Activated T-helper 2 cell treated with anti-CD3 and anti-CD28 coated beads, Interferon-gamma antibody, Interleukin-2, Interleukin-4, amounts not matched to agents 10 μg/mL and 5 μg/mL and 100 μg/mL, durations not matched to agents 14 hours and 24 hours and 36 hours (primary cell): Measurements from ENCODE around the gene GPRC5D. TPM values are rescaled to one million over a fixed set of nuclear protein-coding genes. Genes with fewer than 3 reads are reported as not detected.

Experiments
- DNase-seq: peaks from one replicate; pipeline ENCODE4 v3.0.0; 2021; ENCODE audit warnings: low spot score
- H3K27ac Mint-ChIP-seq: one replicate; pipeline ENCODE4 v1.8.0; 2021; ENCODE audit warnings: mixed read lengths
- H3K27me3 Mint-ChIP-seq: one replicate; pipeline ENCODE4 v1.8.0; 2021; ENCODE audit warnings: low read depth, mixed read lengths
- H3K36me3 Mint-ChIP-seq: one replicate; pipeline ENCODE4 v1.8.0; 2021; ENCODE audit warnings: low read depth, mixed read lengths
- H3K4me1 Mint-ChIP-seq: one replicate; pipeline ENCODE4 v1.8.0; 2021; ENCODE audit warnings: low read depth, mixed read lengths
- H3K4me3 Mint-ChIP-seq: one replicate; pipeline ENCODE4 v1.8.0; 2021; ENCODE audit warnings: low read depth, mild to moderate bottlenecking, moderate library complexity, mixed read lengths
- H3K9me3 Mint-ChIP-seq: one replicate; pipeline ENCODE4 v1.8.0; 2021; ENCODE audit warnings: mixed read lengths
- intact Hi-C: fragments of 100-400 bp; cut with micrococcal nuclease; formaldehyde crosslinking; loops from one replicate; pipeline ENCODE4 v1.15.1; 2023
- total RNA-seq: library from RNA; stranded (reverse); gene quantifications from 2 replicates; pipeline ENCODE4 v1.2.3, GENCODE V29; 2022

GPRC5D gene
- total RNA-seq, 1 donor from 2014 or later = not detected

- Mint-ChIP-seq H3K36me3 (no peaks in the 10 kb centered on the region), H3K27me3 (peaks cover 10% of the 10 kb centered on the region), H3K27ac (no peak overlapping the region), H3K9me3 (no peaks in the 10 kb centered on the region), H3K4me3 (no peak overlapping the region), H3K4me1 (peaks cover 3% of the 10 kb centered on the region)
- intact Hi-C loops = no loop called here
- no peak for DNase-seq
Observed at GRCh38 chr12:12943586-12944260, 8.2 kb downstream of the GPRC5D start.

GRCh38 chr12:12941450-12942350 is 10.3 kb downstream of the GPRC5D start:
- intact Hi-C loops = no loop called here
- Mint-ChIP-seq H3K27me3 (peaks cover 12% of the 10 kb centered on the region), H3K27ac (no peak overlapping the region), H3K9me3 (no peaks in the 10 kb centered on the region), H3K4me1 (no peaks in the 10 kb centered on the region), H3K36me3 (no peaks in the 10 kb centered on the region), H3K4me3 (no peak overlapping the region)
- no peak for DNase-seq

- no peaks in the 10 kb centered on the region for H3K4me1 Mint-ChIP-seq
Observed at GRCh38 chr12:12939888-12940287, 12.1 kb downstream of the GPRC5D start.

GRCh38 chr12:12938541-12938940 is 13.4 kb downstream of the GPRC5D start:
- intact Hi-C loops = no loop called here
- Mint-ChIP-seq H3K9me3 (no peaks in the 10 kb centered on the region), H3K27ac (no peak overlapping the region), H3K36me3 (no peaks in the 10 kb centered on the region), H3K4me1 (no peaks in the 10 kb centered on the region), H3K27me3 (peaks cover 11% of the 10 kb centered on the region), H3K4me3 (no peak overlapping the region)
- no peak for DNase-seq

More at GRCh38 chr12:12939888-12940287, 12.1 kb downstream of the GPRC5D start:
- no peak for DNase-seq
- no peaks in the 10 kb centered on the region for H3K36me3 Mint-ChIP-seq
- H3K27ac Mint-ChIP-seq = no peak overlapping the region
- intact Hi-C loops = no loop called here
- peaks cover 9% of the 10 kb centered on the region for H3K27me3 Mint-ChIP-seq
- H3K4me3 Mint-ChIP-seq = no peak overlapping the region
- no peaks in the 10 kb centered on the region for H3K9me3 Mint-ChIP-seq

- no peak for DNase-seq
- intact Hi-C loops = no loop called here
- no peak overlapping the region for H3K4me3 Mint-ChIP-seq
Observed at GRCh38 chr12:12936983-12937491, 14.9 kb downstream of the GPRC5D start.

GRCh38 chr12:12934556-12934955 is 17.4 kb downstream of the GPRC5D start:
- no peaks in the 10 kb centered on the region for H3K4me1 Mint-ChIP-seq
- no peak overlapping the region for H3K27ac Mint-ChIP-seq
- no peaks in the 10 kb centered on the region for H3K9me3 Mint-ChIP-seq
- H3K27me3 Mint-ChIP-seq = peaks cover 7% of the 10 kb centered on the region
- DNase-seq = no peak
- intact Hi-C loops = no loop called here
- H3K36me3 Mint-ChIP-seq = no peaks in the 10 kb centered on the region
- H3K4me3 Mint-ChIP-seq = no peak overlapping the region

More at GRCh38 chr12:12936983-12937491, 14.9 kb downstream of the GPRC5D start:
- Mint-ChIP-seq H3K27me3 (peaks cover 10% of the 10 kb centered on the region), H3K4me1 (no peaks in the 10 kb centered on the region), H3K36me3 (no peaks in the 10 kb centered on the region), H3K9me3 (no peaks in the 10 kb centered on the region), H3K27ac (no peak overlapping the region)

- Mint-ChIP-seq H3K4me1 (no peaks in the 10 kb centered on the region), H3K9me3 (no peaks in the 10 kb centered on the region), H3K27me3 (peaks cover 7% of the 10 kb centered on the region), H3K27ac (no peak overlapping the region), H3K36me3 (no peaks in the 10 kb centered on the region), H3K4me3 (no peak overlapping the region)
- no peak for DNase-seq
- intact Hi-C loops = no loop called here
Observed at GRCh38 chr12:12933742-12934141, 18.2 kb downstream of the GPRC5D start.

GRCh38 chr12:12930633-12931219 is 21.2 kb downstream of the GPRC5D start:
- Mint-ChIP-seq H3K4me1 (no peaks in the 10 kb centered on the region), H3K27me3 (peaks cover 5% of the 10 kb centered on the region)
- intact Hi-C loops = no loop called here

GRCh38 chr12:12929696-12930095 is 22.3 kb downstream of the GPRC5D start:
- H3K36me3 Mint-ChIP-seq = no peaks in the 10 kb centered on the region
- DNase-seq = no peak
- no peak overlapping the region for H3K27ac Mint-ChIP-seq
- H3K27me3 Mint-ChIP-seq = peaks cover 4% of the 10 kb centered on the region
- intact Hi-C loops = no loop called here
- H3K4me1 Mint-ChIP-seq = no peaks in the 10 kb centered on the region
- no peak overlapping the region for H3K4me3 Mint-ChIP-seq
- no peaks in the 10 kb centered on the region for H3K9me3 Mint-ChIP-seq

More at GRCh38 chr12:12930633-12931219, 21.2 kb downstream of the GPRC5D start:
- Mint-ChIP-seq H3K4me3 (no peak overlapping the region), H3K27ac (no peak overlapping the region), H3K36me3 (no peaks in the 10 kb centered on the region), H3K9me3 (no peaks in the 10 kb centered on the region)
- no peak for DNase-seq

GRCh38 chr12:12927211-12928079 is 24.5 kb downstream of the GPRC5D start:
- no peaks in the 10 kb centered on the region for H3K9me3 Mint-ChIP-seq
- H3K27me3 Mint-ChIP-seq = no peaks in the 10 kb centered on the region
- intact Hi-C loops = no loop called here
- peak overlapping the region; percentile 11 for H3K4me3 Mint-ChIP-seq
- no peaks in the 10 kb centered on the region for H3K4me1 Mint-ChIP-seq
- no peak overlapping the region for H3K27ac Mint-ChIP-seq
- no peaks in the 10 kb centered on the region for H3K36me3 Mint-ChIP-seq
- DNase-seq = peak; percentile 17

GRCh38 chr12:12926571-12927071 is 25.3 kb downstream of the GPRC5D start:
- H3K36me3 Mint-ChIP-seq = no peaks in the 10 kb centered on the region
- intact Hi-C loops = no loop called here
- H3K9me3 Mint-ChIP-seq = no peaks in the 10 kb centered on the region
- no peaks in the 10 kb centered on the region for H3K4me1 Mint-ChIP-seq
- H3K27ac Mint-ChIP-seq = no peak overlapping the region
- DNase-seq = no peak
- H3K4me3 Mint-ChIP-seq = no peak overlapping the region
- no peaks in the 10 kb centered on the region for H3K27me3 Mint-ChIP-seq

- no peaks in the 10 kb centered on the region for H3K4me1 Mint-ChIP-seq
- no peaks in the 10 kb centered on the region for H3K36me3 Mint-ChIP-seq
- intact Hi-C loops = no loop called here
- no peaks in the 10 kb centered on the region for H3K27me3 Mint-ChIP-seq
- no peaks in the 10 kb centered on the region for H3K9me3 Mint-ChIP-seq
- H3K27ac Mint-ChIP-seq = no peak overlapping the region
- no peak for DNase-seq
- H3K4me3 Mint-ChIP-seq = no peak overlapping the region
Observed at GRCh38 chr12:12925388-12925787, 26.6 kb downstream of the GPRC5D start.
